AG09319 (cell line): ENCODE measurements around the gene RNF4.
"Not testable (repeated sequence)": the region's sequence is repeated elsewhere in the genome, so short reads cannot be mapped to it uniquely, and the experiment has no call there.

Experiments
- DNase-seq: peaks from one replicate; pipeline ENCODE4 v3.0.0-alpha.2; 2010; ENCODE audit warnings: low read depth; ENCODE audit errors: extremely low read depth
- CTCF ChIP-seq: IDR thresholded peaks from 2 replicates; pipeline ENCODE4 v1.5.1; 2011; ENCODE audit warnings: low read depth, mild to moderate bottlenecking, inconsistent platforms, low read length, moderate library complexity

The RNF4 gene

GRCh38 chr4:2426069-2426397 lies 42.9 kb upstream of the RNF4 start:
- TF ChIP-seq CTCF, result no peak
- DNase-seq, result no peak

DNA sequence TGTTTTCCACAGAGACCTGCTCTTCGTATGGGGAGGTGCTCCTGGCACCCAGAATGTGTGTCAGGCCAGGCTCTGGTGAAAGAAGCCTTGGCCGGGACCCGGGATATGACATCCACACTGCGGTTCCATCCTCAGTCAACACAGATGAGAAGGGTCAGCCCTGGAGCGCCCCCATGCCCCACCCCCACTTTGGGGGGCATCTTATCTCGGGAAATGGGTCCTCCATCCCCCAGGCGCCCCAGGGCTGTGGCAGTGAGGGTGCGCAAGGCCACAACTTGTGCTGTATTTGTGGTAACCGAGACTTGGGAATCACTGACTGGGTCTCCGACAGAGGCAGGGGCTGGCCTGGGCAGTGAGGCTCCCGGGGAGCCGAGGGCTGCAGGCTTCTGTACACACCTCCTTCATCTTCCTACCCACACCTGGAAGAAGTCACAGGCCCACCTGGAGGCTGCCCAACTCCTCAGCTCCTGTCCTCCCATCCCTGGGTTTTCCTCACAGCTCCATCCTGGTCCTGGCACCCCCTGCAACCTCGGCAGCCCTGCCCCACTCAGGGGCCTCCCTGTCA lies 42.1 kb upstream of the RNF4 start:
- DNase-seq, result no peak
- TF ChIP-seq CTCF, result no peak

DNA sequence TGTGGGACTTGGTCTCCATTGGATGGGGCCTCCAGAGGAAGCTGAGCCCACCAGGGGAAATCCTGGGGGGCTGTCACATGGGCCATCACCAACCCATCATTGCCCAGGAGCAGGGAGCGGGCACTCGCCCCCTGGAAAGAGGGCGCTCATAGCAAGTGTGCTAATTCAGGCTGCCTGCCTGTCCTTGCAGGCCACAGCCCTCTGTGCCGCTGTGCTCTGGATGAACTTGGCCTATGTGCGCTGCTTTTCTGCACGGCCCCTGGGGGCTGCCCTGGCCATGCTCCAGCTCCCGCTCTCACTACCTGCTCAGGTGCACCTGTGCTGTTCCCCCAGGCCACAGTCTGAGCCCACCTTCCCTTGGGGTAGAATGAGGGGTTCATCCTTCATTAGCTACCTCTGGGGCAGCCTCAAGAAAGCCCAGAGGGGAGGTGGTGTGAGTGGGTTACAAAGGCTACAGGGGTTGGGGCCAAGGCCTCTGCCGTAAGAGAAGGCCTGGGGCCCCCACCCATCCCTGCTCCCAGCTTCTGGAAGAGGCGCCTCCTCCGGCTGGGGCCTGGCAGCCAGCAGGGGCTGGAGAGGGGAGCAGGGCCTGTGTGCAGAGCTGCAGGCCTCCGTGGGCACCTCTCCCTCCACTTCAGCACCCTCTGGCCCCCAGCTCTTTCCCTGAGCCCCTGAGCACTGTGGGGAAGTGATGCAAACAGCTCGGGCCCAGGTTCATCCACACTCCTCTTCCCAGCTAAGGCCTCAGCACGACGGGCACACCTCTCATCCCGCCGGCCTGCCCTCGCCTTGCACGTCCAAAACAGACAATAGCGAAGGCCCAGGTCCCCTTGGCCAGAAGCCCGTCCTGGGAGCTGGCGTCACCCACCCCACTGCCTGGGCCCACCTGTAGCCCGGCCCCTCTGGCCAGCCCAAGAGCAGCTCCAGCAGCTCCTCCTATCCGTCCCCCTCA lies 41.2 kb upstream of the RNF4 start:
- no peak for DNase-seq

GRCh38 chr4:2428496-2429213 lies 40.3 kb upstream of the RNF4 start:
- DNase-seq, result no peak
- no peak for TF ChIP-seq CTCF

More for the DNA sequence above, 41.2 kb upstream of the RNF4 start:
- no peak for TF ChIP-seq CTCF

GRCh38 chr4:2429945-2430757 lies 38.8 kb upstream of the RNF4 start:
- DNase-seq, result not testable (repeated sequence)

- no peak for TF ChIP-seq CTCF
- DNase-seq, result no peak
These were observed 36.9 kb upstream of the RNF4 start for GRCh38 chr4:2432004-2432403.

DNA sequence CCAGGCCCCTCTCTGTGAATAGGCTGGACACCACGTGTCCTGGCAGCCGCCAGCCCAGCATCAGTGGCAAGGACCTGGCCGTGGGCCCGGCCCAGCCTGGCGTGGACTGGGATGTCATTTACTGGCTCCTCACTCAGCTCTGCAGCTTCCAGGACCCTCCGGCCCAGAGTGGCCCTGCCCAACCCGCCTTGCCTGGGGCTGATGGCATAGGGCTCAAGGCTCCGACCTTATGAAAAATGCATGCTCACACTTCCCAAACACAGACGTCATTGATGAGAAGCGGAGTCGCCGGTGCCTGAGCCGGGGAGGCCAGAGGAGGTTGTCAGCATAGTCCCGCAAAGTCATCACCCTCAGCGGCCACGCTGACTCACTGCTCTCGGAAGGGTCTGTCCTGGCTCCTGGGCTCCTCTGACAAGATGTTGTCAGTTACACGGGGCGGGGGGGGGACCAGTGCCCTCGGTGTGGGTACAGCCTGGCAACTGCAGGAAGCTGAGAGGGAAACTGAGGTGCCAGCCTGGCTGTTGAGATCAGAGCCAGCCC lies 35.8 kb upstream of the RNF4 start:
- no peak for TF ChIP-seq CTCF
- DNase-seq, result no peak
